HG02840 (cell line): Measurements from ENCODE around the gene SSTR4.
"Not testable (repeated sequence)": the region's sequence is repeated elsewhere in the genome, so short reads cannot be mapped to it uniquely, and the experiment has no call there.

ENCODE experiments used
- ATAC-seq: cut with Tn5 transposase; IDR thresholded peaks from one replicate; pipeline ENCODE4 v1.9.1; 2021; ENCODE audit warnings: mild to moderate bottlenecking, moderate library complexity, moderate number of reproducible peaks; ENCODE audit not compliant: unreplicated experiment, low FRiP score

Gene SSTR4

DNA sequence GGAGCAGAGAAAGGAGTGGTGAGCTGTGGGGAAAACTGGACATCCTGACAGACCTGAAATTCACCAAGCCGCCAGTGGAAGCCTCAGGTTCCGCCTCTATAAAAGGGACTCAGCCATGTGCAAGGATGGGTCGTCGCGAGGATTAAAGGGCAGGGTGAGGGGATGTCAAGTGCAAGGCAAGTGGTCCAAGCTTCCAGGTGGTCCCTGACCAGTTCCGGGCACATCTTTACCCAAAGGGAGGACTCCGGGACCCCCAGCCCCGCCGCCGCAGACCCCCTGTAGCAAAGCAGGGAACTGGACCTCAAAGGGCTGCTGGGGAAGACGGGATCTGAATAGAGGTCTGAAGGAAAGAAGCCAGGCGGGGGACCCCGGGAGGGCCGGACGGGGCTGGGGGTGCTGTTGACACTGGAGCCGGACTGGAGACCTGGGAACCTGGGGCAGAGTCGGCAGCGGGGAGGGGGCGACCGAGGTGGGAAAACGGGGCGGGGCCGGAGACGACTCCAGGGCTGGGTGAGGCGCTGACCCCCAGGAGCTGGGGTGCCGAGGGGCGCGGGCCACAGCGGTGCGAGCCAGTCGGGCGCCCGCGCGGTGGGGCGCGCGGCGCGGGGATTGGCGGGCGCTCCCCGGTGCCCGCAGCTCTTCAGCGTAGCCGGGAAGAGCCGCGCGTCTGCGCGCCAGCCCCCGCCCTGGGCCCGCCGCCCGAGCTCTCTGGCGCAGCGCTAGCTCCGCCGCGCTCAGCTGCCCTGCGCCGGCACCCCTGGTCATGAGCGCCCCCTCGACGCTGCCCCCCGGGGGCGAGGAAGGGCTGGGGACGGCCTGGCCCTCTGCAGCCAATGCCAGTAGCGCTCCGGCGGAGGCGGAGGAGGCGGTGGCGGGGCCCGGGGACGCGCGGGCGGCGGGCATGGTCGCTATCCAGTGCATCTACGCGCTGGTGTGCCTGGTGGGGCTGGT, at the start of gene SSTR4:
SSTR4 (plus strand) TSS at position 592 of the 951 bp plus-strand sequence; CDS start at position 764, 172 bp downstream.
- ATAC-seq = no peak

GRCh38 chr20:22986601-22987000, 48.5 kb upstream of the SSTR4 start:
- ATAC-seq = no peak

GRCh38 chr20:22991424-22991823, 43.7 kb upstream of the SSTR4 start:
- ATAC-seq = not testable (repeated sequence)

DNA sequence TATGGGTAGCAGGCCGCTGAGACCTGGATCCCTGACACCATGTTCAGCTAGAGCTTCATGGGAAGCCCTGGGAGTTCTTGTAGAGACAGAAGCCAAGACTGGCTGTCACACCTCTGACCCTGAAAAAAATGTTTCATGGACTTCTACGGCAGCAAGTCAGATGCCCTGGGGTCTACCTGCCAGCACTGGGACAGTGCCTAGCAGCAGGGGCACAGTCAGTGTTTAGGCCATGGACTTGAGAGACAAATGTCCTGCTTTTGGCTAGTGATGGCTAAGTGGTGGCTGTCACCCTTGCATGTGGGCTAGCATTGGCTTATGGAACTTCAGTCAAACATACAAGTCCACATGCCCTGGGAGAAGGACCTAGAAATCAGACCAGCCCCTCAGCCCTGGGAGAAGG, 41.3 kb upstream of the SSTR4 start:
- ATAC-seq = no peak

GRCh38 chr20:22995923-22996322, 39.2 kb upstream of the SSTR4 start:
- ATAC-seq = no peak

- ATAC-seq = no peak
Observed at GRCh38 chr20:22998476-22998875, 36.6 kb upstream of the SSTR4 start.

DNA sequence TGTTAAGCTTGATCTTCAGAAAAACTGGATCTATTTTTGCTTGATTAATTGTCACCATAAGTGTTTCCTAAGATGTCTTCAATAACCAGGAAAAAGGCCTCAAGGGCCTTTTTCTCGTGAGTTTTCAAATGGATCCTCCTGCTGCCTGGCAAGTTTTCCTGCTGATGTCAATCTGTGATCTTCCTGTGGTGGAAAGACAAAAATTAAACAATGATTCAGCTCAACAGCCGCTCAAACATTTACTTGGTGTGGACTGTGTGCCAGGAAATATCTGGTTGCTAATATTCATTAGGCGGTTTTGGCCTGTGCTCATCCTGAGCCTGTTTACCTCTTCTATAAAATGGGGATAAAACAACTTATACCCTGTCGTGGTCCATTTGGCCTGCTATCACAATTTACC, 35.4 kb upstream of the SSTR4 start:
- no peak for ATAC-seq

GRCh38 chr20:23000232-23000947, 34.7 kb upstream of the SSTR4 start:
- ATAC-seq = no peak

DNA sequence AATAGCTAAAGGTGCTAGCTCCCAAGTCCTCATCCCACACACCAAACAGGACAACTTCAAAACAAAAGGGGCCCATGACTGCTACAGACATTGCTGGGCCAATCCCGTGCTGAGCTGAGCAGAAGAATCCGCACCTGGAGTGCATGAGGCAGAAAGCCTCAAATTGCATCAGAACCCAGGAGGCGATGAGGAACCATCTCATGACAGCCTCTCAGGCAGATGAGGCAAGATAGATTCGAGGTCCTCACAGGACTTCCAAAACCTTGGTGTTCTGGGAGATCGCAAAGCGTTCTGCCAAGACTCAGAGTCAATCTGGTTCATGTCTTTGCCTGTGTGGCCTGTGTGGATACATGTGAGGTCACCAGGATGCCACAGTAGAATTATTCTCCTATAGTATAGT, 32.8 kb upstream of the SSTR4 start:
- ATAC-seq = no peak

GRCh38 chr20:23003077-23003635, 32.0 kb upstream of the SSTR4 start:
- ATAC-seq = no peak

DNA sequence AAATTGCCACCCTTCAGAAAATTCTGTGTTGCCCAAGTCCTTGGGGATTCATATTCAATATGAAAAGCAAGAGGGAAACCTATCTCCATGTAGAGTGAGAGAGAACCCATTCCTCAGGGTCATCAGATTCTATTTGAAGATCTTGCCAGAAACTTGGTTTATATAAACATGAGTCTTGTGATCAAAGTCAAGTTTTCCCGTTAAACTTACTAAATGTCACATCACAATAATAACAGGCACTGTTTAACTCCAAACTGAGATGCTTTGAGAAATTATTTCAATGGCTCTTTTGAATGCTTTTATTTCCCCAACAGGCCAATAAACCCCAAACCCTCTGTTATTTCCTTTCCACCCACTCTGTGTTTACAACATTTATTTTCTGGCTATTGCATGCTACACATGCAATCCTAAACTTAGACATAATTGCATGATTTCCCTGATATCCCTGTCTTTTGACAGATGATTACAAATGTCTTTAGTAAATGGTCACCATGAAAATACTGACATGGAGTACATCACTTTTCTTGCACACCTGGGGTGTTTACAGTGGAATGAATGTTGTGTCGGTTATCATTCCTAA, 31.1 kb upstream of the SSTR4 start:
- no peak for ATAC-seq

DNA sequence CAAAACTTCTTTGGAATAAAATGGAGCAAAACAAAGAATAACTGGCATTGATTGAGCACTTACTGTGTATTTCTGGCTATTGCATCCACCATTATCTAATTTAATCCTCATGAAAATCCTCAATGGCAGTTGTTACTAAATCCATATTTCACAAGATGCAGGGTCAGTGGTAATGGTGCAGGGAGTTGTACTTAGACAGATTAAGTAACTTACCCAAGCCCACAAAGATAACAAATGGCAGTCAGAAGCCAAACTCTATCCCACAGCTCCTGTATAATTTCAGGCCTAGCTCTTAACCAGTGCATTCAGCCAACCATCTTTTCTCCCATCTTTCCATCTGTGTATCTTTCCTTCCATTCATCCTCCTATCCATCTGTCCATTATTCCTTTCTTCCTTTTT, 29.3 kb upstream of the SSTR4 start:
- ATAC-seq = no peak

DNA sequence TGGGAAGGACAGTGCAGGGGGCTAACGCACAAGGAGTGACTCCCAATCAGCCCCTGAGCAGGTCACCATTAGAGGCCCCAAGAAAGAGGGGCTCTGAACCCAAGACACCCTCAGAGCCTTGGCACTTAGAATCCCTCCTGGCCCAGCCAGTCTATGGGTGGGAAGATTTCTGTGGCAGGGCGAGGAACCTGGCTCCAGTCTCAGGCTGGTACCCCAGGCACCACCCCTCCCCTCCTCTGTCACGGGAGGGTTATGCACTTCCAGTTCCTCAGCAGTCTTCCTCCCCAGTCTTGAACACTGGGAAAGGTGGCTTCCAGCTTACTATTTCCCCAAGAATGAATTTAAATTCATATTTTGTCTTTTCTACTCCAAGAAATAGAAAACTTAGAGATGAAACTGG, 27.6 kb upstream of the SSTR4 start:
- no peak for ATAC-seq

DNA sequence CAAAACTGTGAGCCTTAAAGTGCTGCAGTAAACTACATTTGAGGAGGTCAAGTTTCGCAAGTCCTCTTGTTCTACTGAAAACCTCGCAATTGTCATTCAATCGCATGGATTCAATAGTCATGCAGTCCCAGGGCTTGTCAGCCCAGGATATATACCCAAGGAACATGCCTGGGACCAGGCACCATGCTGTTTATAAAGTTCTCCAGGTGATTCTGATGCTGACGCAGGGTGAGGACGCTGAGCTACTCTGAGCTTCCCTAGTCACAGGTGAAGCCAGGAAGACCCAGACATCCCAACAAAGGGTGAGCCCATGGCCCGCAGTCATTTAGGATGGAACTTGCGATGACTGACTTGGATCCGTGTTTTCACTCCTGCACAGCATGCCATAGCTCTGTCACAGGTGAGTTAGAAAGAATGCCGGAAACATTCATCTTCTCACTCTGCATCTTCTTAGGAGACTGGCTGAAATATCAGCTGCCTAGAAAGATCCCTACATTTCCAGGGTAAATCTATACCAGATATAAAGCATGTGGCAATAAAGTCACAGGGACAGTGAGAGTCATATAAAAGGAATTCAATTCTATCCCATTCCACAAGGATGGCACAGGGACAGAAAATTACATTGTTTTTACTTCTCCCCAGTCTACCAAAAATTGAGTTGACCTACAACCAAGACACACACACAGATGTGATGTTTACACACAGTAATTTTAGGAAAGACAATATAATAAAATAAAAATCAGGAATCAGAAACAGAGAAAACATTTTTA, 27.0 kb upstream of the SSTR4 start:
- no peak for ATAC-seq

DNA sequence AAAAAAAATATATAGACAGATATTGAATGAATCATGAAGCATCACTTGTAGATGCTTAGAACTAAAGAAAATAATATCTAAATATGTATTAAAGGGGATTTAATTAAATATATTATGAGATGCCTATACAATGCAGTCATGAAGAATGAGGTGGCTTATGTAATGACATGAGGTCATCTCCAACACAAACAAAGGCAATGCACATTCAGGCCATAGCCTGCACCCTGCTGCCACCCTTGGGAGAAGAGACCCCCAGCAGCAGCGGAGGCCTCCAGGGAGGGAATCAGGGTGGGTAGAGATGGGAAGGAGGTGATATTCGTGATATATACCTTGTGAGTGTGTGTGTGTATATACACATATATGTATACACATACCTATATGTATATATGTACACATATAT, 26.4 kb upstream of the SSTR4 start:
- ATAC-seq = no peak

- no peak for ATAC-seq
Observed at GRCh38 chr20:23009636-23010035, 25.5 kb upstream of the SSTR4 start.

DNA sequence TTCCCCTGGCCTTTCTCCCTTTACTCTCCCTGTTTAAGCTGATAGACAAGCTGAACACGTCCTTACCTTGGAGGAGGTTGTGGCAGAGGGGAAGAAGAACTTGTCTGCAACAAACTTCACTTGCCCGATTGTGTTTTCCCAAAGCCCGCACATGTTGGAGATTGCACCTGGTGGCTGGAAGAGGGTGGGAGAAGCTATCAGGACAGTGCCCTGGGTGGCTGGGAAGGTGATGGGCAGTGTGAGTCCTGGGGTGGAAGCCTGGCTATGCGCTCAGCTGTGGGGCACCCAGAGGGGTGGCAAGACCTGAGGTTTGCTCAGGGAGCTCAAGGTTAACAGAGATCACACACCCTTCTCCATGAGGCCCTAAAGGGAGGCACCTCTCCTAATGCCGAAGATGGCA, 25.0 kb upstream of the SSTR4 start:
- no peak for ATAC-seq

DNA sequence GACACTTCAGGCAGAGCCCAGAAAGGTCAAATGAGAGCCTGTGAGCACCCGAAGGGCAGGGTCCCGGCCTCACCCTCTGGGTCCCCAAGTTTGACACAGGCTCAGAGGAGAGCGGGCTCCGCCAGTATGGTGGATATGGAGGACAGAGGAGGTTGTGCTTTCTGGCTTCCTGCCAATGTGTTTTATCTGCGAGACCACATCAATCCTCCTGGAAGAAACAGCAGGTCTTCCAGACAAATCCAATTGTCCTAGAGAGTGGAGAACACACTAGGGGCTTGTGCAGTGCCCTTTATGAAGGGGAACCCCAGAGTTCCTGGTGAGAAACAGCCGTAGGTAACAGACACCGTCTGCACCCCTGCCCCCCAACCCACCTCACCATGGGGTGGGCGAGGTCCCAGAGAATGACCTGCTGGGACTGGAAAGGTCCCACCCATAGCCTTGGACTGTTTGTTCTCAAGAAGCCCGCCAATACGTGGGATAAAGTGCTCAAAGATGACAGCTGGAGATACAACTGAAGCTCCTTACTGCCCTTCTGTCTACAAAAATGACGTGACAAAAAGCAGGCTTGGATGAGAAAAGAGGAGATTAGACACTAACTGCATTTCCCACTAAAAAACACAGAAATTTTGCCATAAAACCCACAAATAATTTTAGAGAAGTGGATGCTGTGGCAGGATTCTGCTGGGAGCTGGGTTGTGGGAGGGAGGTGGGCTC, 23.9 kb upstream of the SSTR4 start:
- no peak for ATAC-seq

DNA sequence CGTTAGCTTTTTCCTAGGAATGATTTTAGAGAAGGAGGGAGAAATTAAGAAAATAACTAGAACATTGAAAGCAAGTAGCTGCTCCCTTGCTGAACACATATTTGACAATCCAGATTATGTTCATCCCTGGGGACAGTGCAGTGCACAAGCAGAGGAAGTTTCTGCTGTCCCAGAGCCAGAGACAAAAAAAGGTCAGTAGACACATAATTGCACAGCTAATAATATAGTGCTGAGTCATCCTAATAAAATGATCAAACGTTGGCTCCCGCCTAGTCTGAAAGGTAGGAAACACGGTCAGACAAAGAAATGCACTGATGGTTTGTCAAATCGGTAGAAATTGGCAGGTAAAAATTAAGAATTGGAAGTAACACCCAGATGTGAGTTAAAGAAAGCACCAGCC, 21.7 kb upstream of the SSTR4 start:
- no peak for ATAC-seq

GRCh38 chr20:23017516-23017915, 17.6 kb upstream of the SSTR4 start:
- ATAC-seq = no peak
